ENCODE measurements around the gene AUH.

The AUH gene

GRCh38 chr9:91256235-91256634, 105.5 kb downstream of the AUH start:
- no peak for TF ChIP-seq CTCF (conservative IDR thresholded peaks at IDR 0.05; ENCODE audit: low read depth, low read length)
- no peak for DNase-seq (ENCODE audit: low read depth)
- H3K4me3 ChIP-seq (ENCODE audit: low read length): no peak overlapping the region

DNA sequence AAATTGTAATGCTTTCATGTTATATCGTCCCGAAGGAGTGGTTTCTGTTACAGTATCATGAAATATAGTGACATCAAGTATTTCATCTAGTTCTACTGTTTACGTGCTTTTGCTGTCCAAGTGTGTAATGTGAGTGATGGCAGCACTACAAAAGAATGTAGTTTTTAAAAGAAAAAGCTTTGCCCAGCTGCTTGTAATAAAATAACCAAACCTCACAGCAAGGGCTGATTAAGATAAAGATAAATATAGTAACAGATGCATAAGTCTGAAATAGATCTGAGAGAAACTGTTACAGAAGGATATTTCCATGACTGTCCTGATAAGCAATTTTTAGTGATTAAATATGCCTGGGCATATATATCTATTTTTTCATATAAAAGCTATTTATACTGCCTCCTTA, 106.4 kb downstream of the AUH start:
- no peak for DNase-seq (ENCODE audit: low read depth)
- no peak overlapping the region for H3K4me3 ChIP-seq (ENCODE audit: low read length)
- TF ChIP-seq CTCF (conservative IDR thresholded peaks at IDR 0.05; ENCODE audit: low read depth, low read length): no peak

GRCh38 chr9:91253488-91253887, 108.2 kb downstream of the AUH start:
- peak; percentile 7 for TF ChIP-seq CTCF (conservative IDR thresholded peaks at IDR 0.05; ENCODE audit: low read depth, low read length)
- DNase-seq (ENCODE audit: low read depth): no peak
- H3K4me3 ChIP-seq (ENCODE audit: low read length): no peak overlapping the region

DNA sequence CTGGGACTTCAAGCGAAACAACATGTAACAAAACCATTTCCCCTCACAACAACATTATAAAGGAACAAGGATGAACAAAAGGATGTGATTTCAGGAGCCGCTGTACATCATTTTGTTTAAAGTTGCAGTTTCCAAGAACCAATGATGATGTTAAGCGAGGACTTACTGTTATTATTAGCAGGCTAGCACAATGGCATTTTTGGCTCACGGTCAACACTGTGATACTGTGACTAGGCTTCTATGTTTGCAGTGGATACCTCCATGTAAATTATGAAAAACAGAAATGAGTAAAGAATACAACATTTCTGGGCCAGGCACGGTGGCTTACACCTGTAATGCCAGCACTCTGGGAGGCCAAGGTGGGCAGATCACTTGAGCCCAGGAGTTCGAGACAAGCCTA, 113.0 kb downstream of the AUH start:
- no peak for DNase-seq (ENCODE audit: low read depth)
- TF ChIP-seq CTCF (conservative IDR thresholded peaks at IDR 0.05; ENCODE audit: low read depth, low read length): no peak
- H3K4me3 ChIP-seq (ENCODE audit: low read length): no peak overlapping the region

- no peak overlapping the region for H3K4me3 ChIP-seq (ENCODE audit: low read length)
- TF ChIP-seq CTCF (conservative IDR thresholded peaks at IDR 0.05; ENCODE audit: low read depth, low read length): no peak
- DNase-seq (ENCODE audit: low read depth): no peak
Measured at GRCh38 chr9:91247278-91247677, 114.4 kb downstream of the AUH start.

DNA sequence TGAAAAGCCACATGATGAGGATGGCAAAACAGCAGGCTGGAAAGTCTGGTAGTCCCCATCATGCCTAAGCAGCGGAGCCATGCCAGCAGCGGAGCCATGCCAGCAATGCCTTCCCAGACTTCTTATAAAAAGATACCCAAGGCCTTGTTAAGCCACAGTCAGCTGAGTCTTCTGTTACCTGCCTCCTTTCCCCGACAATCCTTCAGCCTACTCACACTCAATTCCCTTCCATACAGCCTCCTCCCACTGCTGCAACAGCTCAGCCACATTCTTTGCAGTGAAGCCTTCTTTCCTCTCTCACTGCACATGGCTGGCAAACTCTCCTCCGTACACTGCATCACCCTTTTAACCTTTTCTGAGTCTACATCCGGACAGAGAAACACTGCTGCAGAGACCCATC, 114.9 kb downstream of the AUH start:
- no peak overlapping the region for H3K4me3 ChIP-seq (ENCODE audit: low read length)
- TF ChIP-seq CTCF (conservative IDR thresholded peaks at IDR 0.05; ENCODE audit: low read depth, low read length): no peak
- DNase-seq (ENCODE audit: low read depth): no peak

DNA sequence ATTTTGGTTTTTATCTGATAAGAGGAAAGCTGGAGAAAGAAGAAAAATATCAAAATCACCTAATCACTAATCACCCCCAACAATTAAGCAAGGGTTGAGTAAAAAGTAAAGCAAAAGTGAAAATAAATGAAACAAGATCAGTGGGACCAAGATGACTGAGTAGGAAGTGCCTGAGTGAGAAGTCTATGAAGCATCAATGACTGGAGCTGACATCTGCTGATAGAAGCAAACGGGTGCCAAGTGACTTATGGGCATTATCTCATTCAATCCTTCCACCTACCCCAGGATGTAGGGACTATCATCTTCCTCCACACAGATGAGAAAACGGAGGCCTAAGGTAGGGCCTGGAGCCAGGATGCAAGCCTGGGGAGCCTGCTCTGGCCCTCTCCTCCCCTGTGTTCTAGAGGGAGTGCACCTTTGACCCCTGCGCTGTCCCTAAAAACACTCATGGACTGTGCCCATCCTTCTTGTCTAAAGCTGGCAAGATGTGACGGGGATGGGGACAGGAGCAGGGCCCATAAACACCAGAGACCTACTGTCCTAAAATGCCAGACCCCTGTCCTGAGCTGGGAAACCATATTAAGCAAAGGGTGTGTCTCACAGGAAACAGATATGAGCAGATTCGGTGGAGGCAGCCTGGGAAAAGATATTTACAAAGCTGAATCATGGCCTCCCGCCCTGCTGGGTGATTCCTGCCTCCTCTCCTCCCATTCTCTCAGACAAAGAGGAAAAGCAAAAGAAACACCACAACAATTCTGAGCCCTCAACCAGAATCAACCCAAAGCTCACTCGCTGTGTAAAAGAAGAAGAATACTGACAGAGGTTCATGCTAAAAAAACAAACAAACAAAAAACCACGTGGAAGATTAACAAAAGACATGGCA, 116.0 kb downstream of the AUH start:
- DNase-seq (ENCODE audit: low read depth): no peak
- H3K4me3 ChIP-seq (ENCODE audit: low read length): no peak overlapping the region
- TF ChIP-seq CTCF (conservative IDR thresholded peaks at IDR 0.05; ENCODE audit: low read depth, low read length): no peak

Data from retinal pigment epithelial cell (primary cell).